Activated T-cell treated with anti-CD3 and anti-CD28 coated beads for 24 hours (primary cell): ENCODE results near the gene VTI1B.

Experiments used
- DNase-seq: peaks from one replicate; pipeline ENCODE4 v3.0.0-alpha.2; 2020; ENCODE audit warnings: low read depth

Gene VTI1B

DNA sequence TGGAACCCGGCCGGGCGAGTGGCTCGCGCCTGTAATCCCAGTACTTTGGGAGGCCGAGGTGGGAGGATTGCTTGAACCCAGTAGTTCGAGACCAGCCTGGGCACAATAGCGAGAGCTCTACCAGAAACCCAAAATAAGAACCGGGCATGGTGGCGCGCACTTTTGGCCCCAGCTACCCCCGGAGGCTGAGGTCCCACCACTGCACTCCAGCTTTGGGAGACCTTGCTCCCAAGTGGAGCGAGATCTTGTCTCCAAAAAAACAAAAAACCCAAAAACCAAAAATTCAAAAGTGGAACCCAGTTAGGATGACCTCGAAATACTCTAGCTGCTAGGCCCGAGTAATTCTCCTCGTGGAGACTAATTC, 769 bp upstream of the VTI1B start:
- no peak for DNase-seq

DNA sequence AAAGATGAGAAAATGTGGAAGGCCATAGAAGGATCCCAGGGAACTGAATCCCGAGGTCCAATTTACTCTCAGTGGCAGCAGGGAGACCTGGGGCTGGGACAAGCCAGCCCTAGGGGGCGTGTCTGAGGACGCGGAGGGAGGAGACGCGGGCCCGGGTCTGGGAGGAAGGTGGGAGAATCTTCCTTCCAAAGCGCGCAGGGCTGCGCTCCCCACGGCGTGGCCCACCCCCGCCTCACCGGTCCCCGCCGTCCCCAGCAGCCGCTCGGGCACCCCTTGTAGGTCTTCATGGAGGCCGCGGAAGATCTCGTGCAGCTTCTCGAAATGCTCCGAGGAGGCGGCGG, 323 bp downstream of the VTI1B start:
- peak; percentile 46 for DNase-seq

DNA sequence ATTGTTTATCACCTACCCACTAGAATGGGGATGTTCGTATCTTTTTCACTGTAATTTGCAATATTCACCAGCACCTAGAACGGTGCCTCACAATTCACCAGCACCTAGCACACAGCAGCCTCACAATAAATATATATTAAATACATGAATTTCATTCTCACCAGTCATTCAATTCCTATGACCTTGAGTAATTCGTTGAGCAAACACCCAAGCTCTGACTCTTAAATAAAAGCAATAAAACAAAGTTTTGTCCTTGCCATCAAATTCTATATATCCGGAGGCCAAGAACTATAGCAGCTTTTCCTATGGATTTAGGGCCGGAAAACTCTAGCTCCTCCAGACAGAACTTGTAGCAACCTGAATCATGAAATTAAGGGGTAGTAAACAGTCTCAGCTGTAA, 981 bp downstream of the VTI1B start:
- DNase-seq, result no peak

DNA sequence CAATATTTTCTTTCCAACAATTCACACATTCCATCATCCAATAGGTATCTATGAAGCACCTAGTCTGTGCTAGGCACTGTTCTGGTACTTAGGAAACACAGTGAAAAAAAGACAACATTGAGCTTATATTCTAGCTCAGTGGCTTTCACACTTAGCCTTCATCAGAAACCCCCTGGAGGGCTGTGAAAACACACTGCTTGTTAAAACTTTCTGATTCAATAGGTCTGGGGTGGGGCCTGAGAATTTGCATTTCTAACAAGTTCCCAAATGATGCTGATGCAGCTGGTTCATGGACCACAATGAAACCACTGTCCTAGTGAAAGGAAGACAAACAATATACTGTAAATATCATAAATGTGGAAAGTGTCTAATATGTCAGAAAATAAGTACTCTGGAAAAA, 5.9 kb downstream of the VTI1B start:
- DNase-seq, result no peak

DNA sequence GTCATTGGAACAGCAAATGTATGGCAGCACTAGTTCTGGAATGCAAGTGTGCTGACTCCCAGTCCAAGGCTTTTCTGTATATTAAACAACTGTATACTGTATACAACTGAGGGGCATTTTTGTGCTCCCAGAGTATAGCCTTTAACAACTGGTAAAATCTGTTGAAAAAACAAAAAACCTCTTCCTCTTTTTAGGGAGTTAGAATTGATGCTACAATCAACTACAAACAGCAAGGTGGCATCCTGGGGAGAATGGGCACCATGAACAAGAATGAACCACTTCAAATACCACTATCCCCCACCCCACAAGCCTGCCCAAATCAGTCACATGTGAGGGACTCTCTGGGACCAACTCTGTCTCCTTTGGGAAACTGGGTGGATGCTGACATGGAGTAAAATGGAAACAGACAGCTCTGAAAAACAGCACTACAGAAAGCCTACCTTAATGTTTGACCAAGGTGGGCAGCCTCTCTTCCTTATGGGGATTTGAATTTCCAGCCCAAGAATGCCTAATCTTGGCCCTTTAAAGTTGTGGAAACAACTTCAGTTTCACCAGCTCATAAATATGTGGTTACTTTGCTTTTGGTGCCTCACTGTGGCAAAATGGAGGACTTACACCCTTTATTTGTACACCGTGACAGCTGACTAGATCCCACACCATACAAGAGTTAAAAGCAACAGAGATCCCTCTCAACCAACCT, 7.5 kb downstream of the VTI1B start:
- peak; percentile 4 for DNase-seq

DNA sequence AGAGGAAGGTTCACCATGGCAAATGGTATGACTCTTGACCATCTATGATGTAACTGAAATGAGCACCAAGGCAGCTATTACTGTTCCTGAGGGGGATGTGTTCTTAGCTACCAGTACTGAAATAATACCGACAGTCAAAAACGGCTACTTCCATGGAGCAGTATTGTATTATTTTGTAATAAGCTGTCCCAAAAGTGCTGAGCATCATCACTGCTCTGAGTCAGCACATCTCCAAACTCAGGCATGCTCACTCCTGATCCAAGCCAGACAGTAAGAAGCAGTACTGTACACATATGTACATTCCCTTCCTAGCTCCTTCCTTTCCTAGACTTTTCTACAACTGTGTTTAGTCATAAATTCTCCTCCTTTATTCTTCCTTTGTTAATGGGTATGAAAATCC, 8.6 kb downstream of the VTI1B start:
- no peak for DNase-seq

DNA sequence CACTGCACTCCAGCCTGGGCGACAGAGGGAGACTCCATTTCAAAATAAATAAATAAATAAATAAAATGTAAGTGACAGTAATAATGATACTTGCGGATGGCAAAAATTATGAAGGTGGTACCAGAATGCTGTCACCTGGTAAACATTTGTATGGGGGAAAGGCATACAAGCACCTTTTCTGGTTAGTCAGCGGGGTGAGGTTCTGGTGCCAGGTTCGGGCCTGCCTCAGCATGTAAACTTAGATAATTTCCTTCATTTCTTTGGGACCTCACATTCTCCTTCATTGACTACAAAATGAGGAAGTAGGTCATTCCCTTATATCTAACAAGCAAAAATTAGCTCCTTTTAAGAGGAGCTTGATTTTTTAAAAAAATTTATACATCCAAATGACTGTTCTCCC, 10.8 kb downstream of the VTI1B start:
- no peak for DNase-seq

DNA sequence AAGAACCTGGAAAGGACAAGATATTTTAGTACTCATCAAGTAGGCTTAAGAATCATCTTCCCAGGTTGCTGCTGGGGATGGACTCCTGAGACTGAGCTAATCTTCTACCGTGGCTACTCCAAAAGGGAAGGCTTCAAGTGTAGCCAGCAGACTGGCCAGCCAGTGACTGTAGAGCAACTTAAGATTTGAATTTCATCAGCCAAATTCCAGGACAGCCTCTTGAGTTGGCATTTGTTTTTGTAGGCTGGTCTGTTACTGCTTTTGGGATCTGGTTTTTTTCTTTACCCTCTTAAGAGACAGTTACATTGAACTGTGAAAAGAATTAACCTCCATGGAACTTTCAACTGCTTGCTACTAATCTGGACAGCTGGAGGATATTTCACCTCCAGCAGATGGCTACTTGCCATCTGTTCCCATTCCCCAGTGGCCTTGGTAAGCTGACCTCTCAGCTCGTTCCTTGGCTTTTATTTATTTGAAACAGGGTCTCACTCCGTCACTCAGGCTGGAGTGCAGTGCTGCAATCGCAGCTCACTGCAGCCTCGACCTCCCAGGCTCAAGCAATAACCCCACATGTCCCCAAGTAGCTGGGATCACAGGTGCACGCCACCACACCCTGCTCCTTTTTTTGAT, 20.7 kb downstream of the VTI1B start:
- no peak for DNase-seq

DNA sequence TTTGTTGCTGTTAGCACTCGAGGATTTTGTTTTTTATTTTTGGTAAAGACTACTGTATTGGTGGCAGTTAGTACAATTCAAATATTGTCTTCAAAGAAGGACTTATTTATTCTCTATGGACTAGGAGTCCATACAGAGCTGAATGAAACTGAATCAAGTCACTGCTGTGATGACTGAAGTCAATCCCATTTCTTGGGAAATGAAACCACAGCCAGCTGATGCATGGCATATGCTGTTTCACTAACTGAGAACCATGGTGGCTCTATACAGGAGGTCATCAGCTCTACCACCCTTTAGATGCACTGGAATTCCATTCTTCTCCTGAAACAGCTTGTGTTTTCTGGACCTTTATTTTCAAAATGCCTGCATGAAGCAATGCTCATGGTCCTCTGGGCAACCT, 22.2 kb downstream of the VTI1B start:
- no peak for DNase-seq

DNA sequence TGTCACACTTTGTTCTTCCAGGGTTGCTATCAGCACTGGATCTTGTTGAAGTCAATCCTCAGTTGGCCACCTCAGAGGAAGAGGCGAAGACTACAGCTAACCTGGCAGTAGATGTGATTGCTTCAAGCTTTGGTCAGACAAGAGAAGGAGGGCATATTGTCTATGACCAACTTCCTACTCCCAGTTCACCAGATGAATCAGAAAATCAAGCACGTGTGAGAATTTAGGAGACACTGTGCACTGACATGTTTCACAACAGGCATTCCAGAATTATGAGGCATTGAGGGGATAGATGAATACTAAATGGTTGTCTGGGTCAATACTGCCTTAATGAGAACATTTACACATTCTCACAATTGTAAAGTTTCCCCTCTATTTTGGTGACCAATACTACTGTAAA, 23.7 kb downstream of the VTI1B start:
- no peak for DNase-seq

DNA sequence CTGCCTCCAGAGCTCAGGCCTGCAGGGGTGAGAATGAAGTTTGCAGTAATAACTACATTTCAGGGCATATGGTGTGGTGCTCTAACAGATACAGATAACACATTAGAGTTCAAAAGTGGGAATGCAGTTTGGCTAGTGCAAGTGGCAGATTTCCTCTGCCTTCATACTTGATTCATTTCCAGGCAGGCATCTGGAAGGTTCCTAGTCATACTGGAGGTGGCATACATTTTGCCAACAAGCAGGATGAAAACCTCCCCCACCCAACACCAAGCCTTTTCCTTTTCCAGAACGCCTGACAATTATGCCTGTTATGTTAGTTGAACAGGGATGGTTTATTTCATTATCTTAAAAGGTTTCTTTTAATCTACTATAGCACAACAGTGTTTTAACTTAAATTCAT, 24.3 kb downstream of the VTI1B start:
- no peak for DNase-seq

DNA sequence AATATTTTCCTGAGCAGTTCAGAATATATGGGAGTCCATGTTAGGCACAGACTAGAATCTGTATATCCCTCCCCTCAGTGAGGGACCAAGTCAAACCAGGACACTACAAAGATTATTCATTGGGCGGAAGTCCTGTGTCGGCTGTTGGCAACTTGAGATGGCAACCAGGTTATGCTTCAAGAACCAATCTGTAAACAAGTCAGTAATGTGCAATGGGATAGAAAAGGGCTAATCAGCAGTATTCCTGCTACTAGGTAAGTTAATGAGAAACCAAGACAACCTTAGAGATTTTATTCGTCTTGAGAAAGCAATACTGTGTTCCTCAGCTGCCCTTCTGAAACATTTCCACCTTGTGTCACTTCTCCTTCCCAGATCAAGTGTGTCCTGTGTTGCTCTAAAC, 28.3 kb downstream of the VTI1B start:
- no peak for DNase-seq

DNA sequence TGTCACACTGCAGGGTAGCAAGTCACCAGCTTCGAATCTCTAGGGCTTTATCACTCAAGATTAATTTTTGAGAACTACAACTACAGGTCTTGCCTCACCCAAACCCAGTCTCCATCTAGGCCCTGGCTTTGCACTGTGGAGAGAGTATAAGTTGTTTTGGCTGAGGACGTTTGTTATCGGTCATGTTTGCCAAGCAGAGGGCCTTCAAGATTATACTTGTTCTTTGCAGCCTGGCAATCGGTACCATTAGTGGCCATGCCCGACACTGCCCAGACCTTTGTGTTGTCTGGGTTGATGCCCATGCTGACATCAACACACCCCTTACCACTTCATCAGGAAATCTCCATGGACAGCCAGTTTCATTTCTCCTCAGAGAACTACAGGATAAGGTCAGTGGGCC, 29.0 kb downstream of the VTI1B start:
- DNase-seq, result no peak

DNA sequence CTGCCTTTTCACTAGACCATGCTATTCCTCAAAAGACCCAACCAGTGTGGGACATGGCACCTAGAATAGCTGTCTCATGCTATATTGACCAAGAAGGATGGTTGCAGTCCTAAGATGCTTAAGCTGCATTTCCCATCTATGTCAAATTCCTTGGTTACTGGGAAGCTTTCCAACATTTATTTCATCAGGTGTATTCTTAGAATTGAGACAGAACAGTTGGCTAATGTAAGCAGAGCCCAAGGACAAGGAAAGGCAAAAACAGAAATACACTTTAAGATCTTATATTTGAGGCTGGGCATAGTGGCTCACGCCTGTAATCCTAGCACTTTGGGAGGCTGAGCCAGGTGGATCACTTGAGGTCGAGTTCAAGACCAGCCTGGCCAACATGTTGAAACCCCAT, 30.0 kb downstream of the VTI1B start:
- DNase-seq, result no peak

DNA sequence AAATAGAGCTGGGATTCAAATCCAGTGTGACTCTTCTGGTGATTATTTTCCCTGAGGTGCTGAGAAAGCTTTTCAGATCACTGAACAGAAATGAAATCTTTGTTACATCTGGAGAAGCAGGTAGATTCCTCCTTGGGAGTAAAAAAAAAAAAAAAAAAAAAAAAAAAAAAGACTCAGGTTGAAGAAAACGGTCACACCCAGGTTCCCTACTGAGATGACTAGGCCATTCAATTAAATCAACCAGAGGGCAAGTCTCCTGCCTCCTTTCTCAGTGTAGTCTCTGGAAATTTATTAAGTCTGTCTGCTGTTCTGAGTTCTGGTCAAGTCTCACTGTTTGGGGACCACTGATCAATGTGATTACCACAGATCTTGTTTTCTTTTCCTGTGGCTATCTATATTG, 30.7 kb downstream of the VTI1B start:
- no peak for DNase-seq

DNA sequence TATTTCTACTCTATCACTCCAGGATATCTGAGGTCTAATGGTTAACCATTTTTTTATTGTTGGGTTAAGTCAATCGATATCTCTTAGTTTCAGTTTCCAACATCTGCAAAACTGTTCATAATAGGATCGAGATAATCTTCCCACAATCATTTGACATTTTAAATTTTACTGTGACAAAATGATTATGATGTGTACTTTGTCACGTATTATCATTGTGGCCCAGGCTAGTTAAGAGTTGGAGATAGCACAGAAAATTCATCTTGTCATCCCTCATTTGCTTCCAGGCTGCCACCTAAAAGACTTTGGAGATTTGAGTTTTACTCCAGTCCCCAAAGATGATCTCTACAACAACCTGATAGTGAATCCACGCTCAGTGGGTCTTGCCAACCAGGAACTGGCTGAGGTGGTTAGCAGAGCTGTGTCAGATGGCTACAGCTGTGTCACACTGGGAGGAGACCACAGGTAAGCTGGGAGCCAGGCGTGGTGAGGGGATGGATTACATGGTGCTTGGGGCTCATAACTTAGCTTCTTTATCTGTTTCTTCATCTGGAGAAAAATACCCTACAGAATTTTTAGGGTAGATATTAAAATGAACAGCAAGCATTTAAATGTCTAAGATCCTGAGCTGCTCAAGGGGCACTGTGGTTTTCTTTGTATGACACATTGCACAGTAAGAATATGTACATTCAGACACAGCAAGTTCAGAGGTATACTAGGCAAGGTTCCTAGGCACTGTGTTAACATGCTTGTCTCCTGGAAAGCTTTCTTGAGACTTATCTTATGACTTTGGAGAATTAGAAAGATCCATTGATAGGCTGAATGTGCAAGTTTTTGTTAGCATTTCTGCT, 32.3 kb downstream of the VTI1B start:
- DNase-seq, result no peak

DNA sequence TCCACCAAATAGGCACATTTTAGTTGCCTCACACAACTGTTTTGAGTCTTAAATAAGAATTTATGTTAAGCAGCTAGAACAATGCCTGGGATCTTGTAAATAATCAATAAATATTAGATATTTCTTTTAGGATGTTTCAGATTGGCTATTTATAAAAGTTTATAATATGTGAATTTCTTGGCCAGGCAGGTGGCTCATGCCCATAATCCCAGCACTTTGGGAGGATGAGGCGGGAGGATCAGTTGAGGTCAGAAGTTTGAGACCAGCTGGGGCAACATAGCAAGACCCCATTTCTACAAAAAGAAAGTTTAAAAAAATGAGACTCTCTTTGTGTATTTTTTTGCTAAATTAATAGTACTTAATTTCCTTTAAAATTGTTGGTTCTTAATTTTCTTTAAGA, 33.0 kb downstream of the VTI1B start:
- no peak for DNase-seq

DNA sequence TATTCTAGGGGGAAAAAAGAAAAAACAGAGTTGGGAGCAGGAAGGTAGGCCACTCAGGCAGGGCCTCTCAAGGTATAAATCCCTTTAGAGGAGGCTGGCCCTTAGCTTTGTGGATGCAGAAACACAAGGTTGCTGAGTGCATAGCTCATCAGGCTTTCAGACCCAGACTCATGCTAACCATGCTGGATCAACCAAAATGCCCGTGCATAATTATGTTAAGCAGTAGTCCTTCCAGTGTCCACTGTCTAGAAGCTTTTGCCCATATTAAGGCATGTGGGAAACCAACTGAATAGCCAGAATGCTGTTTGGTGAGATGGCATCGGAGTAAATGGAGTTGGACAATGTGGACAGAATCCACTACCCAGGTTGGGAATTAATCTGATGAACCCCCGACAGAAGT, 35.8 kb downstream of the VTI1B start:
- DNase-seq, result no peak

DNA sequence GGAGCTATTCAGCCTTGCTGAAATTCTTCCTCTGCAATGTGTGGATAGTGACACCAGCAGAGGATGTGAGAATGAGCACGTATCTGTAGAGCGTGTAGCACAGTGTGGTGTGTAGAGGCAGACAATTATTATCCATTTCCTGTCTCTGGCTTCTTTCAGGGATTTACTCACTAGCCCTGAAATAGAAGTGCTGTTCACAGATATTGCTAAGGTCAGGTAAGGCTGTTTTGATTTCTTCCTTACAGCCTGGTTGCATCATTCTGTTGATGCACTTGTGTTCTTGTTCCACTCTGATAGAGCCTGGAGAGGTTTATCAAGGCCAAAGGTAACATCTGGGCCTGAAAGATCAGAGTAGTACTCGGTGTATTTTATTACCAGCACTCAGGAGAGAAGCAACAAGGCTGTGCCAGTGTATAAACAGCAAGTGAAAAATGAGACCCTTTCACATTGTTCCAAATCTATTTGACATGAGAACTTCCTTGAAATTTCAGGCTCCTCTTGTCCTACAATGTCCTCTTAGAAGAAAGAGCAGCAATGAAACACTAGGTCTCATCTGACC, 38.0 kb downstream of the VTI1B start:
- no peak for DNase-seq

DNA sequence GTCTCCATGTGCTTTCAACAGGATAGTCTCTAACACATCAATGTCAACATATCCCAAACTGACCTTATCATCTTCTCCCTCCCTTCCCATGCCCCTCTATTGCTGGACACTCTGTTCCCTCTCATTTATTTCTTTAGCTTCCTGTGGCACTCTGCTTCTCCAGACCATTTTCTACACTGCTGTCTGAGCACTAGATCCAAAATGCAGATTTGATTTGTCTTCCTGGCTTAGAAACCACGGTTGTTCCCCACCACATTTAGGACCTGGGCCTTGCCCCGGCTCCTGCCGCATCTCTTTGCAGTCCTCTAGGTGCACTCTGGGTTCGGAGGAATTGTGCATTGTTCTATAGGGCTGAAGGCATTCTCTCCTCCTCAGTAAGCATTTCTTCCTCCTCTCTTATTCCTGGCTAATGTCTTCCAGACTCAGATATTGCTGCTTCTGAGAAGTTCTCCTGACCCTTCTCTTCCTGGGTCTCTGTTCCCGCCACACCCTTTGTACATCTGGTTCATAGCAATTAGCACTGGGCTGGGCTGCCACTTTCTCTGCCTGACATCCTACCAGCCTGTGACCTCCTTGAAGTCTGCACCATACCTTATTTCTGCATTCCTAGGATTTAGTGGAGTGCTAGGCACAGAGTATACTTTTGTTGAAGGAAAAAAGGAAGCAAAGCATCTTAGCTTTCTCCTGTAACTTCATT, 40.8 kb downstream of the VTI1B start:
- no peak for DNase-seq

DNA sequence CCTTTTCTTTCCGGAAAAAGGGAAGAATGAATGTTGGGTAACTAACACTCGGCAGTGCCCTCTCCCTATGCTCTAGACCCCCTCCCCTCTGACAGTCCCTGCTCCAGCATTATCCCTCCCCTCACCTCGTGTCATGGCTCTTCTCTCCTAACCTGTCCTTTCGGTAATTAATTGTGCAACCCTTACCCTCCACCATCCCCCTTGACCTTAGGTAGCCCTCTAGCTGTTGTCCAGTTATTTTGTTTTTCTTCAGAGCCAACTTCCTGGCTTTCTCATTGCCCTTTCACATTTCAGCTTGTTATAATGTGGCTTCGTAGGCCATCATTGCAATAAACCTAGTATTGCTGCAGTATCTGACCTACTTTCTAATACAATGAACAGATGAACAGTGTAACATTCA, 43.5 kb downstream of the VTI1B start:
- no peak for DNase-seq

DNA sequence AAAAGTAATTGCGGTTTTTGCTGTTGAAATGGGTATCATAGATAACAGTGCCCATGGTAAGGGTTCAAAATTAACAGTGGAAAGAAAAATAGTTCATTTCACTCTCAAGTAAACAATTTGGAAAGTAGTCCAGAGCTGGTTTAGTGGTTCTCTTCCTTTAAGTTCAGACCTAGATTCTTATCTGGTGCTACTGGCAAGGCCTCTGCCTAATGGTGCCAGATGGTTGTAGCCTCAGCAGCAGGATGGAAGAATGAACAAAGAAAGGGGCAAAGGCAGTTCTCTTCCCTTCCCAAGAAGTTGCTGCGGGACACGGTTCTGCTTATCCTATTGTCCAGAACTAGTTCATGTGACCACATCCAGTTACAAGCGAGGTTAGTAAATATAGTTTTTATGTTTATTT, 44.2 kb downstream of the VTI1B start:
- no peak for DNase-seq

DNA sequence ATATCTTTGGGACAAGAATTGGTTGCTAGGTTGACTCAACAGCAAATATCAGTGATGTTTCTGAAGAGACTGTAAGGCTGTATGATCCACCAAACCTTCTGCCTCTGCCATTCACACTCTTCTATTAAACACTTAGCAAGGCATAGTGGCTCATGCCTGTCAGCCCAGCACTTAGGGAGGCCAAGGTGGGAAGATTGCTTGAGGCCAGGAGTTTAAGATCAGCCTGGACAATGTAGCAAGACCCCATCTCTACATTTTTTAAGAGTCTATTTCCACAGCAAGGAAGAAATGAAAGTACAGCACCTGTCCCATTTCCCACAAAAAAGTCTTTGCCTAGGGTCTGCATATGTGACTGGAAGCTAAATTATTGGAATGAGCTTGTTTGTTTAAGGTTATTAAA, 46.9 kb downstream of the VTI1B start:
- DNase-seq, result no peak
